PC-9 (cell line): ENCODE results near the gene IL16.

Source experiments
- CTCF ChIP-seq: fragments of 200-600 bp; sonication (generic); conservative IDR thresholded peaks from 2 replicates; pipeline ENCODE4 v1.6.1; 2017; ENCODE audit warnings: mixed run types, antibody characterized with exemption, mild to moderate bottlenecking, moderate library complexity
- EZH2 ChIP-seq: fragments of 200-600 bp; sonication (generic); IDR thresholded peaks from 2 replicates; pipeline ENCODE4 v1.8.0; 2017; ENCODE audit warnings: antibody characterized with exemption, low read depth

GRCh38 chr15:81341351-81341750 is 144.7 kb downstream of the IL16 start:
- TF ChIP-seq CTCF (no peak), EZH2 (no peak)
